Kasumi-1 (cell line): ENCODE data around the gene NRIP2.

Experiments used
- DNase-seq, 2 experiments: peaks; one replicate each; lab custom pipeline; 2025; lab: John Stamatoyannopoulos, UW

Gene NRIP2

GRCh38 chr12:2775431-2775830 lies 59.4 kb downstream of the NRIP2 start:
- no peak for DNase-seq
